Measurements from ENCODE around the gene LRRFIP2. TPM values are rescaled to one million over a fixed set of nuclear protein-coding genes. Genes with fewer than 3 reads are reported as not detected.

LRRFIP2 gene
- total RNA-seq, 2 donors from 2014 or later = 32.6 to 34.6 TPM

- no peaks in the 10 kb centered on the region for H3K27me3 ChIP-seq (ENCODE audit: control insufficient read depth, insufficient read depth, low read length, poor library complexity, severe bottlenecking)
- Mint-ChIP-seq H3K27me3 (ENCODE audit: insufficient read depth) (no peaks in the 10 kb centered on the region), H3K9me3 (no peaks in the 10 kb centered on the region), H3K27ac (no peak overlapping the region), H3K4me1 (peaks cover 8% of the 10 kb centered on the region), H3K4me3 (no peak overlapping the region), H3K36me3 (ENCODE audit: low read depth) (no peaks in the 10 kb centered on the region)
- H3K4me3 ChIP-seq (ENCODE audit: low read length) = no peak overlapping the region
- no peak overlapping the region for H3K27ac ChIP-seq (ENCODE audit: low read depth, low read length)
- 71 to 91% methylated on average over 4 to 5 of the region's 5 CpGs for WGBS, 2 experiments (ENCODE audit: insufficient coverage in 1 of 2, insufficient read length in 1 of 2)
- H3K36me3 ChIP-seq (ENCODE audit: control insufficient read depth, insufficient read depth, low read length) = no peaks in the 10 kb centered on the region
- no peak overlapping the region for H3K9ac ChIP-seq (ENCODE audit: extremely low read depth, low read length, poor library complexity, severe bottlenecking)
- no peaks in the 10 kb centered on the region for H3K9me3 ChIP-seq (ENCODE audit: control insufficient read depth, low read length)
- no peak for TF ChIP-seq CTCF (conservative IDR thresholded peaks at IDR 0.05)
- no peaks in the 10 kb centered on the region for H3K4me1 ChIP-seq (ENCODE audit: control insufficient read depth, insufficient read depth, low read length)
- no peak for DNase-seq
Measured at GRCh38 chr3:37194533-37194932, 20.2 kb upstream of the LRRFIP2 start.

GRCh38 chr3:37190667-37191066 is 16.3 kb upstream of the LRRFIP2 start:
- Histone ChIP-seq H3K4me1 (ENCODE audit: control insufficient read depth, insufficient read depth, low read length) (no peaks in the 10 kb centered on the region), H3K9ac (ENCODE audit: extremely low read depth, low read length, poor library complexity, severe bottlenecking) (no peak overlapping the region), H3K9me3 (ENCODE audit: control insufficient read depth, low read length) (no peaks in the 10 kb centered on the region), H3K4me3 (ENCODE audit: low read length) (no peak overlapping the region), H3K36me3 (ENCODE audit: control insufficient read depth, insufficient read depth, low read length) (no peaks in the 10 kb centered on the region), H3K27ac (ENCODE audit: low read depth, low read length) (no peak overlapping the region), H3K27me3 (ENCODE audit: control insufficient read depth, insufficient read depth, low read length, poor library complexity, severe bottlenecking) (no peaks in the 10 kb centered on the region)
- Mint-ChIP-seq H3K27me3 (ENCODE audit: insufficient read depth) (no peaks in the 10 kb centered on the region), H3K27ac (no peak overlapping the region), H3K4me1 (no peaks in the 10 kb centered on the region), H3K4me3 (no peak overlapping the region), H3K36me3 (ENCODE audit: low read depth) (no peaks in the 10 kb centered on the region), H3K9me3 (no peaks in the 10 kb centered on the region)
- no peak for TF ChIP-seq CTCF (conservative IDR thresholded peaks at IDR 0.05)
- 88 to 100% methylated on average over 1 of the region's 1 CpG for whole genome bisulfite sequencing, 2 experiments (ENCODE audit: insufficient coverage in 1 of 2, insufficient read length in 1 of 2)
- DNase-seq = no peak

GRCh38 chr3:37189109-37189508 is 14.7 kb upstream of the LRRFIP2 start:
- no peak overlapping the region for H3K27ac ChIP-seq (ENCODE audit: low read depth, low read length)
- H3K4me3 Mint-ChIP-seq = no peak overlapping the region
- H3K27me3 Mint-ChIP-seq (ENCODE audit: insufficient read depth) = no peaks in the 10 kb centered on the region
- no peak overlapping the region for H3K4me3 ChIP-seq (ENCODE audit: low read length)
- no peaks in the 10 kb centered on the region for H3K9me3 ChIP-seq (ENCODE audit: control insufficient read depth, low read length)
- H3K27ac Mint-ChIP-seq = no peak overlapping the region
- H3K36me3 Mint-ChIP-seq (ENCODE audit: low read depth) = no peaks in the 10 kb centered on the region
- H3K27me3 ChIP-seq (ENCODE audit: control insufficient read depth, insufficient read depth, low read length, poor library complexity, severe bottlenecking) = no peaks in the 10 kb centered on the region
- no peaks in the 10 kb centered on the region for H3K4me1 ChIP-seq (ENCODE audit: control insufficient read depth, insufficient read depth, low read length)
- 92 to 96% methylated on average over 3 to 4 of the region's 4 CpGs for WGBS, 2 experiments (ENCODE audit: insufficient coverage in 1 of 2, insufficient read length in 1 of 2)
- H3K4me1 Mint-ChIP-seq = no peaks in the 10 kb centered on the region
- no peaks in the 10 kb centered on the region for H3K36me3 ChIP-seq (ENCODE audit: control insufficient read depth, insufficient read depth, low read length)
- H3K9ac ChIP-seq (ENCODE audit: extremely low read depth, low read length, poor library complexity, severe bottlenecking) = no peak overlapping the region
- DNase-seq = no peak
- no peaks in the 10 kb centered on the region for H3K9me3 Mint-ChIP-seq
- TF ChIP-seq CTCF (conservative IDR thresholded peaks at IDR 0.05) = no peak

Measured in endodermal cell (in vitro differentiated cells).